GM18951 (cell line): ENCODE data around the gene DHX30.
"Not testable (repeated sequence)": the region's sequence is repeated elsewhere in the genome, so short reads cannot be mapped to it uniquely, and the experiment has no call there.

ENCODE experiments used
- POLR2A ChIP-seq: IDR thresholded peaks from 4 replicates; pipeline ENCODE4 v1.6.1; 2011; ENCODE audit warnings: mild to moderate bottlenecking; ENCODE audit not compliant: insufficient read length, insufficient read depth; ENCODE audit errors: extremely low read depth
- in situ Hi-C: fragments of 300-500 bp; cut with MboI; formaldehyde crosslinking; loops from one replicate; pipeline ENCODE4 v1.12.0; 2022; ENCODE audit warnings: low sequenced_read_pairs, mixed read lengths, inconsistent platforms; ENCODE audit not compliant: unreplicated experiment

Gene DHX30

DNA sequence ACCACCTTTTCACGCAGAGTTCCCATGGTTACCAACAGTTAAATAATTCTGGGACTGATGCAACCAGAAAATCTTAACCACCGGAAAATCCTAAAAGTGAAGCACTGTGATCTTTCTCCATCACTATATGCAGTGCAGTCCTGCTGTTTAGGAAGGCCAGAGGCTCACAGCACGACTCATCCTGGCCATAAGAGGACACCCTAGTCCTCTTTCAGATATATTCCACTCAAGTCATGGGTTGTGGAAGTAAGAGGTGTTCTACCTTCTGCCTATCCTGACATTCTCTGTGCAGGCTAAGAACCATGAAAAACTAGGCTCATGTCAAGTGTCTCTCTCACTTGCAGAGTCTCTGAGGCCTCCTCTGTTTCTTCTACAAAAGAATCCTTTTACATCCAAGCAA is 67.2 kb downstream of the DHX30 start:
- TF ChIP-seq POLR2A: no peak
- in situ Hi-C loops: no loop called here

- no peak for TF ChIP-seq POLR2A
- in situ Hi-C loops: no loop called here
Measured at GRCh38 chr3:47870702-47871260, 67.8 kb downstream of the DHX30 start.

- no peak for TF ChIP-seq POLR2A
- in situ Hi-C loops: no loop called here
Measured at GRCh38 chr3:47871389-47871788, 68.5 kb downstream of the DHX30 start.

- TF ChIP-seq POLR2A: no peak
- in situ Hi-C loops: no loop called here
Measured at GRCh38 chr3:47872916-47873315, 70.0 kb downstream of the DHX30 start.

DNA sequence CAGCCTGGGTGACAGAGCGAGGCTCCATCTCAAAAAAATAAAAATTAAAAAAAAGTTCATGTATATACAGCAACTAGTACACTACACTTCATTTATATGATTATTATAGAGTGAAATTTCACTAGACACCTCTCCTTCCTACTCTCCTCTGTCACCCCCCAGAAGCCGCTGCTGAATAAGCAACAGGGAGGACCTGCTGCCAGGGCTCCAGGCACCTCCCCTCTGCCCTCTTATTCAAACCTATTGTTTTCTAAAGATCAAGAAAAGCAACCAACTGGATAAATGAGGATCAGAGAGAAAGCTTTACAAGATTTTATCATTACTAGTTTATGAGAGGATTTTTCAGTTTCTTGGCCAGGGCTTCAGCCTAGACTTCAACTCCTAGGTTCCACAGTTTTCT is 71.5 kb downstream of the DHX30 start:
- TF ChIP-seq POLR2A: no peak
- in situ Hi-C loops: no loop called here

DNA sequence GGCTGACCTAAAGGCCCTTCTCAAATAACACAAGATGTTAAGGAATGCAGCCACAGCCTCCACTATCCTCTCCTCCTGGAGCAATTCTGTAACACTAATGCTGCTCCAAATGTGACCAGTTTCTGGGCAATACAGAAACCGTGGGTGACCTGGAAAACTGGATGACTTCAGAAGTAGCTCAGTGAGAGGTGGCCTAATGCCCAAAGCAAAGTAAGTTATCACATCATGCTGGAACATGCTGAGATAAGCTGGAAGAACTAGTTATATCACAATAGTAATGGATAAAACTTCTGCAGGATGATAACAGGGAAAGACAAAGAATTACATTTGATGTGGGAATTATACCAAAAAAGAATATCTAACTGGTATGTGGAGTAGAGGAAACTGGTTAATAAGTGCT is 72.0 kb downstream of the DHX30 start:
- TF ChIP-seq POLR2A: no peak
- in situ Hi-C loops: no loop called here

DNA sequence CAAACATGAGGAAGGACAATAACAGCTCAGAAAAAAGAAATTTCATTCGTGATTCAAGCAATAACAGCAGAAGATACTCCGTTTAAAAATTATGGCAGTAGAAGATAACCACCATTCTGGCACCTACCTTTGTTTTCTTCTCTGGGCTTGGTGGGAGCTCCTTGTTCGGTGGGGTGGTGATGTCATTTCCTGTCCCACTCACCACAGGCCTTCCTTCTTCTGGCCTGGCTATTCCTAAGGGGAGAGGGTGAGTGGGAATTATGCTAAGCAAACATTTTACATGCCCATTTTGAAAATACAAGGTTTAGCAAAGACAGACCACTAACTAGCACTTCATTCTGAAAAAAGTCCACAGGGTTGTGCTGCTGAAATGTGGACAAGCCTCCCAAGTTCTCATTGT is 74.4 kb downstream of the DHX30 start:
- in situ Hi-C loops: no loop called here
- TF ChIP-seq POLR2A: no peak

- no peak for TF ChIP-seq POLR2A
- in situ Hi-C loops: no loop called here
Measured at GRCh38 chr3:47877719-47878118, 74.8 kb downstream of the DHX30 start.

DNA sequence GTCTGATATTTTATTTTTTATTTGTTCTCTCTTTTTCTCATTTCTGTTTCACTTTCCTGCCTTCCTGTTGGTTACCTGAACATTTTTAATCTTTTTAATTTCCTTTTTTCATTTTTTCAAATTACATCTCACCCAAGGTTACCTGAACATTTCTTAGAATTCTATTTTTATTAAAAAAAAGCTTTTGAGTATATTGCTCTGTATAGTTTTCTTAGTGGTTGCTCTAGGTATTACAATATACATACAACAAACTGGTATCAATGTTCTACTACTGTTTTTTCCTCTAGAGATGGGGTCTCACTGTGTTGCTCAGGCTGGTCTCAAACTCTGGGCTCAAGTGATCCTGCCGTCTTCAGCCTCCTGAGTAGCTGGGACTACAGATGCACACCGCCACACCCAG is 79.4 kb downstream of the DHX30 start:
- in situ Hi-C loops: no loop called here
- no peak for TF ChIP-seq POLR2A

GRCh38 chr3:47884603-47885002 is 81.7 kb downstream of the DHX30 start:
- in situ Hi-C loops: no loop called here
- TF ChIP-seq POLR2A: no peak

DNA sequence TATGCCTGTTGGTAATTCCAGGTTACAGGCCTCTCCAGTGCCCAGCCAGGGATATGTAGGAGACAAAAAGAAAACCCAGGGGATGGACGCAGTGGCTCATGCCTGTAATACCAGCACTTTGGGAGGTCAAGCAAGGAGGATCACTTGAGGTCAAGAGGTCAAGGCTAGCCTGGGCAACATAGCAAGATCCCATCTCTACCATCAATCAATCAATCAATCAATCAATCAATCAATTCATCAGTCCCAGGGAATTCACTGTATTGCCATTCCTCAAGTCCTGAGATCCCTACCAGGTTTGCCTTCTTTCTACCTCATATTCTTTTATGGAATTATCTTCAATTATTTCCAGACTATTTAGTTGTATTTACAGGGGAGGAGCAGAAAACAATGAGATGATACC is 82.2 kb downstream of the DHX30 start:
- no peak for TF ChIP-seq POLR2A
- in situ Hi-C loops: no loop called here

DNA sequence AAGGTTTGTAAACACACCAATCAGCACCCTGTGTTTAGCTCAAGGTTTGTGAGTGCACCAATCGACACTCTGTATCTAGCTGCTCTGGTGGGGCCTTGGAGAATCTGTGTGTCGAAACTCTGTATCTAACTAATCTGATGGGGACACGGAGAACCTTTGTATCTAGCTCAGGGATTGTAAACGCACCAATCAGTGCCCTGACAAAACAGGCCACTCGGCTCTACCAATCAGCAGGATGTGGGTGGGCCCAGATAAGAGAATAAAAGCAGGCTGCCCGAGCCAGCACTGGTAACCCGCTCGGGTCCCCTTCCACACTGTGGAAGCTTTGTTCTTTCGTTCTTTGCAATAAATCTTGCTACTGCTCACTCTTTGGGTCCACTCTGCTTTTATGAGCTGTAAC is 85.1 kb downstream of the DHX30 start:
- in situ Hi-C loops: not testable (repeated sequence)

GRCh38 chr3:47888986-47889757 is 86.2 kb downstream of the DHX30 start:
- in situ Hi-C loops: no loop called here
- no peak for TF ChIP-seq POLR2A

DNA sequence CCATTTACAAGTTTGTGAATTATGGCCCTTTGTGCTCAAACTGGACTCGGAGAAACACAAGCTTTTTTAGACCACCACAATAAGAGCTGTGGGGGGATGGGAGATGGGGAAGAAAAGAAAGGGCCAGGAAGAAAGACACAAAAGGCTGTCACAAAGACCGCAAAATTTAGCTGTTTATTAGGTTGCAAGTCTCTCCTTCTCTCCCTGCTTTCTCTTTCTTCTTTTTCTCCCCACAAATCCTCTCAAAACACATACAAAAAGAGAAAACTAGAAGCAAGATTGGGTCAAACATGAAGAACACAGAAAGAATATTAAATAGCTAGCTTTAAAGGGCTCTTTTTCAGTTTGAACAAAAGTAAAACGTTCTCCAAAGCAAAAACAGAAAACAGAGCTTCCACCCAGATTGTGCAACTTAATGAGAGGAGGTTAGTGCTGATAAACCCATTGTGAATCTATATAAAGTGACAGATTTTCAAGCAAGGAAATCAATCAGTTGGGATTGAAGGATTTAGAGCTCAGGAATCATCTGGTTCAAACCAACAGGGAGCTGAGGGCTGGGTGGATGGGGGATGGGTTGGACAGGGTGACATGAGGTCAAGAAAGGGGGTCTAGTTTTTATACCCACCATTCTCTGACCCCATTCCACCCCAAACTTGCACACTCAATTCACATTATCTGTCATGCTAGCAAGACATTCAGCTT is 87.3 kb downstream of the DHX30 start:
- no peak for TF ChIP-seq POLR2A
- in situ Hi-C loops: no loop called here
